Activated CD8-positive, alpha-beta memory T cell treated with anti-CD3 and anti-CD28 coated beads for 1 hour (primary cell): ENCODE measurements around the gene PCSK5.

ENCODE experiments used
- DNase-seq, 2 donors: peaks; one replicate each; pipeline ENCODE4 v3.0.0-alpha.2; 2020; ENCODE audit warnings: low read depth in 1 of 2; ENCODE audit errors: extremely low read depth in 1 of 2

The PCSK5 gene

DNA sequence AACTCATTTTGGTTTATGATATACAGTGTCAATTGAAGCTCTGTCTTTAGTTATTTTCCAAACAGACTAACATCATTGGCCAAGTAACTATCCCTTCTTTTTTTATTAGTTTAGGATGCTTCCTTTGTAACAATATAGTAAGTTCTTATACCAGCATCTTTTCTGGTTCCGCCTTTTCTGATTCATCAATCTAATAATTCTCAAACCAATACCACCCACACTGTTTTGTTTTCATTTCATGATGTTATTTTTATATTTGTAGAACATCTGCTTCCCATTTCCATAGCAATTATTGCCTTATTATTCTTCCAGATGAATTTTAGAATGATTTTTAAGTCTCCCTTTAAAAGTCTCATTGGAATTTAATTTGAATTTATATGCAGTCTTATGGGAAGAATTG, 285.7 kb downstream of the PCSK5 start:
- DNase-seq, result no peak

- no peak for DNase-seq
Measured at GRCh38 chr9:76177931-76178330, 287.5 kb downstream of the PCSK5 start.

DNA sequence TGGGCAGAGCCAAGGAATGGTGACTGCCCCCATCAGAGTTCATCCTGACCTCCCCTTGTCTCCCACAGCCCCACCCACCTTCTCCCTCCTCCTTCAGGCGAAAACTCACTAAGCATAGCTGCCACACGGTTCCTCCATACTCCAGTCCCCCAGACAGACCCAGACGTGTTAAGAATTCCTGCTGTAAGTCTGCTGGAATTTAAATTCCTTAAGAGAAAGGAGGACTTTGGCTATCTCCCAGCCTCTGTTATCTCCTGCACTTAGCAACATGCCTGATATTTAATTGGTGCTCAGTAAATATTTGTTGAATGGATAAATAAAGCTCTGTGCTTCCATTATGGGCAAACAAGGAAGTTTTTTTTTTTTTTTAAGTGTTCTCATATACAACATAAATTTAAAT, 290.1 kb downstream of the PCSK5 start:
- DNase-seq, result no peak

DNA sequence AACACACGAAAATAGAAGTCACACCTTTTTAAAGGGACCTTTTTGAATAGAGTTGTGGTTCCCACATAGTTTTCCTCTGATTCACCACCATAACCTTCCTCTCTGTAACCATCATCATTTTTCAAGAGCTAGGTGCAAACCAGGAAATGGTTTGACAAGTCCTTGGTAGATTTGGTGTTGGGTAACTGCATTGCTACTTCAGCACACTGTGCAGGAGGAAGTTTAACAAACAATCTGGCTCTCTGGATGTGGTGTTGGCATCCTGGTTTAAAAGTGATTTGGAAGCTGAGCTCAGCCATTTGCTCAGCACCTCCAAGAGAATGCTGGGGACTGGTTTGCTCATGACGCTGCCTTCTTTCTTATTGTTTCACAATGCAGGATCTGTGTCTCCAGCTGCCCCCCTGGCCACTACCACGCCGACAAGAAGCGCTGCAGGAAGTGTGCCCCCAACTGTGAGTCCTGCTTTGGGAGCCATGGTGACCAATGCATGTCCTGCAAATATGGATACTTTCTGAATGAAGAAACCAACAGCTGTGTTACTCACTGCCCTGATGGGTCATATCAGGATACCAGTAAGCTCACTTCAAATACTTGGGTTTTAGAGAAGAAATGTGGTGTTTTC, 290.7 kb downstream of the PCSK5 start:
- no peak for DNase-seq

DNA sequence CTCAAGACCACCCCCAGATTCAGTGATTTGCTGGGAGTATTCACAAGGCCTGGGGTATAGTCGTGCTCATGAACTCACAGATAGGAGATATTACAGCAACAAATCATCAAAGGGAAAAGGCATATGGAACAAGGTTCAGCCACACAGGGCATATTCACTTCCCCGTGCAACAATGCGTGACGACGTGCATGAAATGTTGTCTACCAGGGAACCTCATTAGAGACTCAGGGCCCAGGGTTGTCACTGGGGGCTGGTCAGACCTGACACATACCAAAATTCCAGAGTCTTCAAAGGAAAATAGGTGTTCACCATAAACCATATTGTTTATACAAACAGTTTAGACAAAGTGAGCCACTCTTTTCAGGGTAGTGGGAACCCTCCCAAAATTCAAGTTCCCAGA, 291.3 kb downstream of the PCSK5 start:
- DNase-seq, result no peak

DNA sequence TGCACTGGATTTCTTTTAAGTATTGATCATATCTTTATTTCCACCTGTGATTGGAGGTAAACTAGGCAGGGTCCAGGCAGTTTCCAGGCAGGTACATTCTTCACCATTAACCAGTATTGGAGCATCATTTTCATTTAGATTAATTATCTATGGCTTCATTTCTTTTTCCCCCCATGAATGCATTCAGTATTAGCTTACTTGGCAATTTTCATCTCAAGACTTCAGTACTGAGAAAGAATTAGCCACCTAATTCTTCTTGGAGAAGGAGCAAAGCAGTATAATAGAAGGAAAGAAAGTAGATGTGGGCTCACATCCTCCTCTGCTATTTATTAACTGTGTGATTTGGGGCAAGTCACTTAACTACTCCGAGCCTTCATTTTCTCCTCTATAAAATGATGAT, 295.0 kb downstream of the PCSK5 start:
- no peak for DNase-seq

DNA sequence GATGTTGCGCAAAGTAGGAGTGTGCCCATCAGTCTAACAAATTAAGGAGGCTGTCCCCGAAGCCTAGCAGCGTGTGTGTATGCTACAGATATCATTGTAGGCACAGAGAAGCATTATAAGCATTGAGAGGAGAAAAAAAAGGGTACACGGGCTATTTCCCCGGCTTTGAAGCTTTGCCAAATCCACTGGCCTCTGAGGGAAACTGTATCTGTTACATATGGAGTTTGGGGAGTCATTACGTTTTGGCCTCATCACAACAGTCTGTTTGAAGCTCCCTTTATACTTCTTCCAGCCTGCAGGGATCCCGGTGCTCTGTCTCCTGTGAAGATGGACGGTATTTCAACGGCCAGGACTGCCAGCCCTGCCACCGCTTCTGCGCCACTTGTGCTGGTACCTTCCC, 297.8 kb downstream of the PCSK5 start:
- DNase-seq, result no peak

DNA sequence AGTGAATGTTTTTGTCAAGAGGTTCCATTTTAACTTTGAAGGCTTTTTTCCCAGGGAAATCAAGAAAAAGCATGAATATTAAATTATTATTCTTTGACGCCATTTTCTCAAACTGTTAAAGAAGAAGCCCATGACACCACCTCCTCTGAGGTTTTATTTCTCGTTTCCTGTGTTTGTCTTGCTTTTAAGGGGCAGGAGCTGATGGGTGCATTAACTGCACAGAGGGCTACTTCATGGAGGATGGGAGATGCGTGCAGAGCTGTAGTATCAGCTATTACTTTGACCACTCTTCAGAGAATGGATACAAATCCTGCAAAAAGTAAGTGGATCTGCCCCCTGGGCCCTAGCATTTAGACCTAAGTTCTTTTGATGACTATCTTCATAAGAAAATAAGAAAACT, 298.4 kb downstream of the PCSK5 start:
- no peak for DNase-seq

- DNase-seq, result no peak
Measured at GRCh38 chr9:76191493-76191892, 301.0 kb downstream of the PCSK5 start.

GRCh38 chr9:76192013-76192412, 301.5 kb downstream of the PCSK5 start:
- no peak for DNase-seq

GRCh38 chr9:76194896-76195295, 304.4 kb downstream of the PCSK5 start:
- DNase-seq, result no peak

DNA sequence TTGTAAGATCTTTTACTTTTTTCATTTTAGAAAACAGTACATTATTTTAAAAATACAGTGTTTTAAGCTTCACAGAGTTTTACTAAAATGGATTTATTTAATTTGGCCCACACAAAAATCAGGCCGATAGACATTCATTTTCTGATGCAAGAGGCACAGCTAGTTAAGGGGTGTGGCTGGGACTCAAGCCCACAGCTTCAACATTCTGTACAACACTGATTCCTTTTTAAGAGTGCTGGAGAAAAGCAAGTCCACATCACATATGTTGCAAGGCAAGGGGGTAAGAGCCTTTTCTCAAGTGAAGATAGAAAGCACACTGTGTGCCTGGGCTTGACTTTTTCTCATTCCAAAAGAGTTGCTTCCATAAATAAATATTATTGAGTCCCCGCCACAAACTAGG, 307.9 kb downstream of the PCSK5 start:
- no peak for DNase-seq

- no peak for DNase-seq
Measured at GRCh38 chr9:76200315-76200714, 309.8 kb downstream of the PCSK5 start.

- no peak for DNase-seq
Measured at GRCh38 chr9:76200745-76201144, 310.3 kb downstream of the PCSK5 start.

DNA sequence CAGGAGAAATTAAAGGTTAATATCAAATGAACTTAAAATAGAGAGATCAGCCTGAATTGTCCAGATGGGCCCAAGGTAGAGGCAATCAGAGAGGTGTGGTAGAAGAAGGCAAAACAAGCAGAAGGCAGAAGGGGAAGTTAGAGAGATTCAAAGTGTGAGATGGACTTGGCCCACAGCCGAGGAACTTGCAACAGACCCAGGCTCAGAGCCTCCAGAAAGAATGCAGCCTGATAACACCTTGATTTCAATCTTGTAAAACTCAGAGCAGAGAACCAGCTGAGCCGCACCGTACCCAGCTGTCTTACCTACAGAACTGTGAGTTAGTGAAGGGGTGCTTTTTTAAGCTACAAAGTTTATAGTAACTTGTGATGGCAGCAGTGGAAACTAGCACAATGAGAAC, 312.9 kb downstream of the PCSK5 start:
- DNase-seq, result no peak

GRCh38 chr9:76206821-76207220, 316.3 kb downstream of the PCSK5 start:
- DNase-seq, result no peak

GRCh38 chr9:76213751-76214150, 323.3 kb downstream of the PCSK5 start:
- no peak for DNase-seq

DNA sequence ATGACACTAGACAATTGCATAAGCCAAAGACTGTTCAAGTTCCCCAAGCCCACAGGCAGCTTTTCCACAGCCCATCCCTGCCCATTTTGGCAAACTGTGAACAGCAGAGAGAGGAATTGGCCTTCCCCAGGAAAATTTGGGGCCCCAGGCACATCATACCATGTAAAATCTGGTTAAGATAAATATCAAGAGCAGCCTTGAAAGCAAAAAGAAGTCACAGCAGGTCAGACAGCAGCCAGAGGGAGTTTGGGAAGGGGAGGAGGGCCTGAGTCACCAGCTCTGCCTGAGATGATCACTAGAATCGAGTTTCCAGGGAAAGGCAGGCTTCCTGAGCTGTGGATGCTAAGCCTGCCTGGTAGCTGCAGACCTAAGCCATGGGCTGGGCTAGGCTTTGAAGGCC, 324.6 kb downstream of the PCSK5 start:
- no peak for DNase-seq

DNA sequence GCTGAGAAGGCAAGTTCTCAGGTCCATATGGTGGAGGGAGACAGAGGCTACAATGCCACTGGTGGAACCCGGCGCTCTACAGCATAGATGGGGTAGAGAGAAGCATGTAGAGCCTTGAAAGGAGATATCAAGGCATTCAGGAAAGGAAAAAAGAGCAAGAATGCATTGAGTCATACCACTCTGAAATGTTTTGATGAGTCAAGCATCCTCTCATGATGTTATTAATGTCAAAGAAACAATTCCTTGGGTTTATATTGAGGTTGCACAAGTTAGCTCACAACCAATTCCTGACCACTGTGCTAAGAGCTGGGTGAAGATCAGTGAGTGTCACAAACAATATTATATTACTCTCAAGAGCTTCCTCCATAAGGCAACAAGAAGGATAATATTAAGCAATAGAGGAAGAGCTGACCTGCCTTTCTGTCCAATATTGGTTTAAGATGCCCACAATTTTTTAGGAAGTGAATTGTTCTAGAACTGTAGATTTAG, 325.7 kb downstream of the PCSK5 start:
- DNase-seq, result no peak

DNA sequence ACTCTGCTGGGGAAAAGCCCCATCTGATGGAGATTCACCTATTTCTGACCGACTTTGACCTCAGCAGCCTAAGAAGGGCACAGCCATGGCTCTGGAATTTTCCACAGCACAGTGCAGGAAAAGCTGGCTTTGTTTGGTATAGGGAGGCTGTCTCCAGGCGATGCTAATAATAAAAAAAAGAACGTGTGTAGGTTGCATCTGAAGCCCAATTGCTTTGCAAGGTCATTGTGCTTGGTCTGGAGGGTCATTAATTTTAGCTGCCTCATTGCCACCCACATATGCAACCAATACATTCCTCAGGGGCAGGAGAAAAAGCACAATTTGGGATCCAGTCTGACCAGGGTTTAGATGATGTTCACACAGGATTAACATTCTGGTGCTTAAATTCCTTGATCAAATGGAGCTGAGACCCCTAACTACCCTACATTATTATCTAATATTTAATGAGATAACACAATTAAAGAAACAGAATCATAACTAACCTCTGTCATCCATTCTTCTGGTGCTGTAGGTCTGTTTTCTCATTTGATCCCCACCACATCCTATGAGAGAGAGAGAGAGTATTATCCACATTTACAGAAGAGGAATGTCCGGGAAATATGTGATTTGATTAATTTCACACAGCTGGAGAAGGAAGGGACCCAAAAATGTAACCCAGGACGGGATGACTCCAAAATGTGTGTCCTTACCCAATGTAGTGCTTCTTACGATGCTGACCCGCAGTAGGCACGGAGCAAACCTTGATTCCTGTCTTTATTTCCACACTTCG, 327.8 kb downstream of the PCSK5 start:
- no peak for DNase-seq

GRCh38 chr9:76218886-76219445, 328.5 kb downstream of the PCSK5 start:
- no peak for DNase-seq

DNA sequence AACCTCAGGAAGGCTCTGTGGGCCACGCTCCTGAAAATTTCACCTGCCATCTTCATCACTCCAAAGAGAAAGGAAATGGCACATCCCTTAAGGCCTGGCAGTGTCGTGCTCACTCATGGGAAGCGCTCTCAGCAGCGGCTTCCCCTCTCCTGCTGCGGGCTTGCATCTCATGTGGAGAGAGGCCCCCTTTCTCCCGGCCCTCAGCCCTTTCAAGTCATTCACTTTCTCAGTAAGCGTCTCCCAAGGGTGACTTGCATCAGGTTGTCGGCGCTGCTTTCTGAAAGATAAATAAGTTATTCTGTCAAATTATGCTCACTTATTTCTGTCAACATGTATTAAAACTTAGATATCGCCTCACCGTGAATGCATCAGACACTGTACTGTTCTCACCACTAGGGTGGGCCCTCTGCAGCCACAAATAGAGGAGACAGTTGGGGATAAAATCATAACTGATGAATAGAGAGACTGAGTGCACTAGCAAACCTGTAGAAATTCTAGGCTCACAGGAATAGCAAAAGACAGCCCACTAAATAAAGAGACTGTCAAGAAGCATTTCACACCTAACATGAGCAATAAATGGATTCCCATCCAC, 329.2 kb downstream of the PCSK5 start:
- no peak for DNase-seq
